HL-60/S4 treated with phorbol 12-myristate 13-acetate at 8.2 ng/mL for 4 days and 3 days (cell line): ENCODE data around the gene SH3RF3.

ENCODE experiments used
- in situ Hi-C: fragments of 300-500 bp; cut with MboI; formaldehyde crosslinking; loops from 2 replicates; pipeline ENCODE4 v1.15.0; 2022; ENCODE audit warnings: low sequenced_read_pairs

SH3RF3 gene

GRCh38 chr2:109497911-109498870, 369.2 kb downstream of the SH3RF3 start:
- in situ Hi-C loops: no loop called here

- in situ Hi-C loops: no loop called here
Observed at GRCh38 chr2:109498906-109499305, 369.9 kb downstream of the SH3RF3 start.

- in situ Hi-C loops: no loop called here
Observed at GRCh38 chr2:109499566-109499965, 370.6 kb downstream of the SH3RF3 start.

GRCh38 chr2:109500910-109501309, 371.9 kb downstream of the SH3RF3 start:
- in situ Hi-C loops: loop anchor here (25.0 kb wide), 2 partner anchors 239 to 364 kb away; partner anchors contain the start of gene SH3RF3

- in situ Hi-C loops: loop anchor here (25.0 kb wide), 2 partner anchors 239 to 364 kb away; partner anchors contain the start of gene SH3RF3
Observed at GRCh38 chr2:109501461-109501860, 372.5 kb downstream of the SH3RF3 start.

- in situ Hi-C loops: loop anchor here (25.0 kb wide), 2 partner anchors 241 to 366 kb away; partner anchors contain the start of gene SH3RF3
Observed at GRCh38 chr2:109503191-109503590, 374.2 kb downstream of the SH3RF3 start.

GRCh38 chr2:109507217-109507616, 378.2 kb downstream of the SH3RF3 start:
- in situ Hi-C loops: loop anchor here (25.0 kb wide), 2 partner anchors 245 to 370 kb away; partner anchors contain the start of gene SH3RF3

GRCh38 chr2:109507828-109508227, 378.8 kb downstream of the SH3RF3 start:
- in situ Hi-C loops: loop anchor here (25.0 kb wide), 2 partner anchors 246 to 371 kb away; partner anchors contain the start of gene SH3RF3

GRCh38 chr2:109508556-109508955, 379.6 kb downstream of the SH3RF3 start:
- in situ Hi-C loops: loop anchor here (25.0 kb wide), 2 partner anchors 246 to 371 kb away; partner anchors contain the start of gene SH3RF3

- in situ Hi-C loops: loop anchor here (25.0 kb wide), 2 partner anchors 248 to 373 kb away; partner anchors contain the start of gene SH3RF3
Observed at GRCh38 chr2:109510136-109511028, 381.4 kb downstream of the SH3RF3 start.

- in situ Hi-C loops: loop anchor here (25.0 kb wide), 2 partner anchors 249 to 374 kb away; partner anchors contain the start of gene SH3RF3
Observed at GRCh38 chr2:109511168-109511567, 382.2 kb downstream of the SH3RF3 start.

GRCh38 chr2:109512076-109512475, 383.1 kb downstream of the SH3RF3 start:
- in situ Hi-C loops: loop anchor here (25.0 kb wide), 2 partner anchors 250 to 375 kb away; partner anchors contain the start of gene SH3RF3

GRCh38 chr2:109513230-109513629, 384.2 kb downstream of the SH3RF3 start:
- in situ Hi-C loops: loop anchor here (25.0 kb wide), 2 partner anchors 251 to 376 kb away; partner anchors contain the start of gene SH3RF3

- in situ Hi-C loops: loop anchor here (25.0 kb wide), 2 partner anchors 252 to 377 kb away; partner anchors contain the start of gene SH3RF3
Observed at GRCh38 chr2:109513749-109514588, 385.0 kb downstream of the SH3RF3 start.

- in situ Hi-C loops: loop anchor here (25.0 kb wide), 2 partner anchors 253 to 378 kb away; partner anchors contain the start of gene SH3RF3
Observed at GRCh38 chr2:109514857-109515256, 385.9 kb downstream of the SH3RF3 start.

GRCh38 chr2:109516445-109517117, 387.6 kb downstream of the SH3RF3 start:
- in situ Hi-C loops: loop anchor here (25.0 kb wide), 2 partner anchors 254 to 379 kb away; partner anchors contain the start of gene SH3RF3

GRCh38 chr2:109517118-109517889, 388.3 kb downstream of the SH3RF3 start:
- in situ Hi-C loops: loop anchor here (25.0 kb wide), 2 partner anchors 255 to 380 kb away; partner anchors contain the start of gene SH3RF3

GRCh38 chr2:109519513-109519912, 390.5 kb downstream of the SH3RF3 start:
- in situ Hi-C loops: loop anchor here (25.0 kb wide), 2 partner anchors 257 to 382 kb away; partner anchors contain the start of gene SH3RF3
